HEK293 (cell line): ENCODE measurements around the gene MARCHF7.
"Not testable (repeated sequence)": the region's sequence is repeated elsewhere in the genome, so short reads cannot be mapped to it uniquely, and the experiment has no call there.

Experiments used
- CTCF ChIA-PET: fragments of 350-600 bp; formaldehyde crosslinking; extraction: SDS; loops from one replicate; lab custom pipeline; 2021; ENCODE audit warnings: antibody characterized with exemption; lab: Yijun Ruan, JAX
- POLR2A ChIA-PET: fragments of 300-600 bp; formaldehyde crosslinking; extraction: SDS; loops from one replicate; lab custom pipeline; 2020; ENCODE audit warnings: antibody characterized with exemption, inconsistent platforms; lab: Yijun Ruan, JAX
- H3K27ac ChIP-seq: fragments of 200-500 bp; sonication (Bioruptor generic); 2 replicates; pipeline ENCODE4 v1.5.1; 2014; ENCODE audit warnings: low read depth, low read length, control low read depth, inconsistent platforms; ENCODE audit errors: extremely low read depth
- H3K36me3 ChIP-seq, 2 experiments: fragments of 200-500 bp in 1 of 2; sonication (Bioruptor generic) in 1 of 2; 1 replicate in 1 of 2; 2 replicates in 1 of 2; pipeline ENCODE4 v1.5.1; 2014 to 2017; ENCODE audit warnings: inconsistent platforms in 2 of 2, low read length in 2 of 2; ENCODE audit not compliant: control insufficient read depth in 2 of 2, insufficient read depth in 1 of 2
- H3K4me1 ChIP-seq: fragments of 200-500 bp; sonication (Bioruptor generic); 2 replicates; pipeline ENCODE4 v1.5.1; 2014; ENCODE audit warnings: mild to moderate bottlenecking, low read length, inconsistent platforms; ENCODE audit not compliant: control insufficient read depth, insufficient read depth
- H3K4me3 ChIP-seq: 2 replicates; pipeline ENCODE4 v1.5.1; 2011; ENCODE audit warnings: low read depth, mild to moderate bottlenecking, control low read depth, low read length, moderate library complexity
- H3K9me3 ChIP-seq: fragments of 200-500 bp; sonication (Bioruptor generic); 2 replicates; pipeline ENCODE4 v1.5.1; 2014; ENCODE audit warnings: low read depth, low read length, inconsistent platforms; ENCODE audit not compliant: control insufficient read depth, insufficient read depth
- IKZF3 ChIP-seq: fragments of 450-650 bp; IDR thresholded peaks from 2 replicates; pipeline ENCODE4 v1.5.0; 2018; ENCODE audit warnings: missing biosample characterization, mild to moderate bottlenecking, missing genetic modification characterization, moderate library complexity
- PATZ1 ChIP-seq: fragments of 450-650 bp; formaldehyde crosslinking; IDR thresholded peaks from 2 replicates; pipeline ENCODE4 v1.5.1; 2016; ENCODE audit warnings: missing biosample characterization, missing genetic modification characterization
- WT1 ChIP-seq: fragments of 450-650 bp; formaldehyde crosslinking; IDR thresholded peaks from 2 replicates; pipeline ENCODE4 v1.5.1; 2016; ENCODE audit warnings: missing biosample characterization, missing genetic modification characterization
- ZBTB8A ChIP-seq: fragments of 450-650 bp; formaldehyde crosslinking; IDR thresholded peaks from 2 replicates; pipeline ENCODE4 v1.5.1; 2016; ENCODE audit warnings: missing biosample characterization, missing genetic modification characterization
- ZFHX2 ChIP-seq: fragments of 450-650 bp; formaldehyde crosslinking; conservative IDR thresholded peaks from 2 replicates; pipeline ENCODE4 v1.5.1; 2016; ENCODE audit warnings: missing biosample characterization, missing genetic modification characterization
- ZNF114 ChIP-seq: fragments of 450-650 bp; formaldehyde crosslinking; IDR thresholded peaks from 2 replicates; pipeline ENCODE4 v1.5.0; 2017; ENCODE audit warnings: missing biosample characterization, missing genetic modification characterization
- ZNF121 ChIP-seq: fragments of 450-650 bp; formaldehyde crosslinking; IDR thresholded peaks from 2 replicates; pipeline ENCODE4 v1.5.1; 2016; ENCODE audit warnings: missing biosample characterization, missing genetic modification characterization
- ZNF133 ChIP-seq: fragments of 450-650 bp; formaldehyde crosslinking; IDR thresholded peaks from 2 replicates; pipeline ENCODE4 v1.5.1; 2016; ENCODE audit warnings: missing biosample characterization, missing genetic modification characterization
- ZNF146 ChIP-seq: fragments of 450-650 bp; formaldehyde crosslinking; IDR thresholded peaks from 2 replicates; pipeline ENCODE4 v1.5.1; 2016; ENCODE audit warnings: missing biosample characterization, missing genetic modification characterization
- ZNF221 ChIP-seq: fragments of 450-650 bp; formaldehyde crosslinking; IDR thresholded peaks from 2 replicates; pipeline ENCODE4 v1.5.1; 2017; ENCODE audit warnings: missing biosample characterization, missing genetic modification characterization, borderline replicate concordance
- ZNF302 ChIP-seq: fragments of 450-650 bp; formaldehyde crosslinking; IDR thresholded peaks from 2 replicates; pipeline ENCODE4 v1.5.1; 2016; ENCODE audit warnings: missing biosample characterization, missing genetic modification characterization, low read depth
- ZNF324 ChIP-seq: fragments of 450-650 bp; formaldehyde crosslinking; IDR thresholded peaks from 2 replicates; pipeline ENCODE4 v1.5.1; 2016; ENCODE audit warnings: missing biosample characterization, missing genetic modification characterization
- ZNF354C ChIP-seq: fragments of 450-650 bp; formaldehyde crosslinking; IDR thresholded peaks from 2 replicates; pipeline ENCODE4 v1.5.1; 2016; ENCODE audit warnings: missing biosample characterization, missing genetic modification characterization, low read depth, borderline replicate concordance
- ZNF501 ChIP-seq: fragments of 450-650 bp; formaldehyde crosslinking; IDR thresholded peaks from 2 replicates; pipeline ENCODE4 v1.5.1; 2016; ENCODE audit warnings: missing biosample characterization, missing genetic modification characterization
- ZNF510 ChIP-seq: fragments of 450-650 bp; formaldehyde crosslinking; IDR thresholded peaks from 2 replicates; pipeline ENCODE4 v1.5.1; 2018; ENCODE audit warnings: mild to moderate bottlenecking, missing genetic modification characterization, missing biosample characterization; ENCODE audit not compliant: insufficient replicate concordance
- ZNF555 ChIP-seq: fragments of 450-650 bp; formaldehyde crosslinking; conservative IDR thresholded peaks from 2 replicates; pipeline ENCODE4 v1.5.1; 2017; ENCODE audit warnings: missing biosample characterization, mild to moderate bottlenecking, missing genetic modification characterization, inconsistent platforms
- ZNF624 ChIP-seq: fragments of 450-650 bp; formaldehyde crosslinking; IDR thresholded peaks from 2 replicates; pipeline ENCODE4 v1.5.1; 2017; ENCODE audit warnings: missing biosample characterization, missing genetic modification characterization
- ZNF660 ChIP-seq: fragments of 450-650 bp; IDR thresholded peaks from 2 replicates; pipeline ENCODE4 v1.5.1; 2018; ENCODE audit warnings: missing biosample characterization, mild to moderate bottlenecking, missing genetic modification characterization
- TF ChIP-seq, protein P1 (sequence below): fragments of 450-650 bp; formaldehyde crosslinking; IDR thresholded peaks from 2 replicates; pipeline ENCODE4 v1.5.1; 2016; ENCODE audit warnings: missing biosample characterization, missing genetic modification characterization

The MARCHF7 gene

GRCh38 chr2:159715451-159715850 lies 3.1 kb downstream of the MARCHF7 start:
- Histone ChIP-seq H3K27ac (no peak overlapping the region), H3K4me3 (no peak overlapping the region), H3K9me3 (no peaks in the 10 kb centered on the region), H3K36me3 (peaks cover 35 to 65% of the 10 kb centered on the region in 2 experiments), H3K4me1 (no peaks in the 10 kb centered on the region; the same call in 1 of the 2 replicates)
- ChIA-PET POLR2A (interaction anchor here (0.6 kb wide), 1 partner anchor 754 kb away, joined by 3 read pairs; no protein-coding TSS in a partner anchor), CTCF (interaction anchor here (0.7 to 0.9 kb wide), 2 partner anchors 27 to 211 kb away, joined by 3 to 4 read pairs; no protein-coding TSS in a partner anchor)
- 0 out of 2 replicates have a peak, but pooled peaks have one; percentile 9 for TF ChIP-seq WT1 (tag by site-specific recombination)
- no peak for TF ChIP-seq ZNF221 (tag by site-specific recombination)

- H3K4me1 ChIP-seq, POLR2A ChIA-PET, H3K4me3 ChIP-seq, H3K27ac ChIP-seq, H3K9me3 ChIP-seq, CTCF ChIA-PET: not testable (repeated sequence)
- peaks cover 41 to 74% of the 10 kb centered on the region in 2 experiments for H3K36me3 ChIP-seq
Measured at GRCh38 chr2:159716409-159716808, 4.1 kb downstream of the MARCHF7 start.

- TF ChIP-seq ZNF121 (tag by site-specific recombination) (no peak), ZNF624 (tag by site-specific recombination) (no peak), ZBTB8A (tag by site-specific recombination) (no peak), ZNF660 (tag by site-specific recombination) (no peak), ZFHX2 (tag by site-specific recombination) (no peak), PATZ1 (tag by site-specific recombination) (no peak), IKZF3 (tag by site-specific recombination) (no peak), ZNF133 (no peak), ZNF510 (tag by site-specific recombination) (no peak), ZNF324 (no peak), ZNF501 (tag by site-specific recombination) (no peak), ZNF555 (tag by site-specific recombination) (no peak), ZNF146 (no peak), ZNF114 (tag by site-specific recombination) (no peak), ZNF354C (tag by site-specific recombination) (no peak), ZNF302 (tag by site-specific recombination) (no peak)
- TF ChIP-seq, protein P1, sequence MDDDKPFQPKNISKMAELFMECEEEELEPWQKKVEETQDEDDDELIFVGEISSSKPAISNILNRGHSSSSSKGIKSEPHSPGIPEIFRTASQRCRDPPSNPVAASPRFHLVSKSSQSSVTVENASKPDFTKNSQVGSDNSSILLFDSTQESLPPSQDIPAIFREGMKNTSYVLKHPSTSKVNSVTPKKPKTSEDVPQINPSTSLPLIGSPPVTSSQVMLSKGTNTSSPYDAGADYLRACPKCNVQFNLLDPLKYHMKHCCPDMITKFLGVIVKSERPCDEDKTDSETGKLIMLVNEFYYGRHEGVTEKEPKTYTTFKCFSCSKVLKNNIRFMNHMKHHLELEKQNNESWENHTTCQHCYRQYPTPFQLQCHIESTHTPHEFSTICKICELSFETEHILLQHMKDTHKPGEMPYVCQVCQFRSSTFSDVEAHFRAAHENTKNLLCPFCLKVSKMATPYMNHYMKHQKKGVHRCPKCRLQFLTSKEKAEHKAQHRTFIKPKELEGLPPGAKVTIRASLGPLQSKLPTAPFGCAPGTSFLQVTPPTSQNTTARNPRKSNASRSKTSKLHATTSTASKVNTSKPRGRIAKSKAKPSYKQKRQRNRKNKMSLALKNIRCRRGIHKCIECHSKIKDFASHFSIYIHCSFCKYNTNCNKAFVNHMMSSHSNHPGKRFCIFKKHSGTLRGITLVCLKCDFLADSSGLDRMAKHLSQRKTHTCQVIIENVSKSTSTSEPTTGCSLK (tag by site-specific recombination), result no peak
- no peaks in the 10 kb centered on the region for H3K9me3 ChIP-seq
- H3K4me1 ChIP-seq, result no peaks in the 10 kb centered on the region
- H3K36me3 ChIP-seq, result peaks cover 41 to 79% of the 10 kb centered on the region in 2 experiments
- POLR2A ChIA-PET, result no interaction called here
- CTCF ChIA-PET, result no interaction called here
- H3K27ac ChIP-seq, result no peak overlapping the region
- H3K4me3 ChIP-seq, result no peak overlapping the region
Measured at GRCh38 chr2:159716857-159717256, 4.6 kb downstream of the MARCHF7 start.
